ENCODE data around the gene USP6NL. TPM values are rescaled to one million over a fixed set of nuclear protein-coding genes. Genes with fewer than 3 reads are reported as not detected.

Gene USP6NL
- total and polyA plus RNA-seq, 2 of the 8 experiments (the other 6 are each of a cell fraction or from before 2014, with no cell fraction given), result 10.9 to 28.8 TPM

DNA sequence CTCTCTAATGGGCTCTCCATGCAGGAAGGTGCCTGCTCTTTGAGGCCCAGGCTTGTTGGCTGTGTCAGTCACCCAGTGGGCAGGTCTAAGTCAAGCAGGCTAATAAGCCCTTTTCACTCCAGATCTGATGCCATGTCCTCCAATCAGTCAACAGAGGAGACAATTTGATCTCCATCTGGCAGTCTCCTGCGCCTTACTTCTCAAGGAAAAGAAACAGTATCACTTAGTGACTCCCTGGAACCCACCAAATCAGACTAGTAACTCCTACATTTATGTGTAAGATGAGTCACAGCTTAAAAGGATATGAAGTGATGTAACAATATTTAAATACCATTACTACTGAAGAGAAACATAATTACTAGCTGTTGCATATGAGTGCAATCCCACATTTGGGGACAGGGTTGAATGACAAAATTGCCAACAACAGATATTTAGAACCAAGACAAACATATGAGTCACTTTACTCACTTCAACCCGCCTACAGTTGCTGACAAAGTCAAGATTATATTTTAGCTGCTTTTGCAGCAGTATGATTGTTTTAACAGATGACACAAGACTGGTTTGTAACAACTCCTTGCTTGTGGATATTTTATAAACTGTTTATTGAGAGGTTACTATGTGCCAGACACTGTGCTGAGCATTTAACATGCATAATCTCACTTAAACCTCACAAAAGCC lies 72.1 kb downstream of the USP6NL start:
- H2BK120ac ChIP-seq (replicated peaks; ENCODE audit: low read depth, low read length), result no peak overlapping the region
- H3K14ac ChIP-seq (ENCODE audit: insufficient read length), result no peak overlapping the region
- H2BK5ac ChIP-seq (ENCODE audit: low read depth, low read length), result no peak overlapping the region
- no peak for FAIRE-seq
- no peaks in the 10 kb centered on the region for H3K27me3 ChIP-seq (replicated peaks in 1 of 4; ENCODE audit: control insufficient read depth in 3 of 4, extremely low read depth in 1 of 4, insufficient read depth in 3 of 4, low read length in 3 of 4)
- no peaks in the 10 kb centered on the region for H3K23me2 ChIP-seq (ENCODE audit: low read depth, low read length)
- no peak overlapping the region for H3K4ac ChIP-seq (replicated peaks; ENCODE audit: insufficient read length, low read depth, low read length)
- H3K4me3 ChIP-seq (ENCODE audit: extremely low read depth in 1 of 4, insufficient read depth in 2 of 4, low read depth in 3 of 4, low read length in 4 of 4), result no peak overlapping the region
- H3K79me1 ChIP-seq (ENCODE audit: low read depth, low read length), result peaks cover 6% of the 10 kb centered on the region; the same call in 1 of the 2 replicates
- H4K20me1 ChIP-seq (replicated peaks in 1 of 2; ENCODE audit: control insufficient read depth in 1 of 2, insufficient read depth in 2 of 2, low read length in 2 of 2), result peaks cover 3 to 13% of the 10 kb centered on the region in 2 experiments
- POLR2A ChIA-PET (ENCODE audit: partially characterized antibody), result no interaction called here
- TF ChIP-seq BCL11A (IDR thresholded peaks at IDR 0.05; ENCODE audit: low read depth in 2 of 2, low read length in 2 of 2), result no peak
- no peak for TF ChIP-seq SRF (IDR thresholded peaks at IDR 0.05; ENCODE audit: low read depth, low read length)
- no peak for TF ChIP-seq PHF8 (conservative IDR thresholded peaks at IDR 0.05; ENCODE audit: low read depth, low read length)
- no peak for TF ChIP-seq KDM1A (IDR thresholded peaks at IDR 0.05; ENCODE audit: borderline replicate concordance, low read length)
- no peak for TF ChIP-seq TBP (IDR thresholded peaks at IDR 0.05; ENCODE audit: low read depth, low read length)
- no peak for TF ChIP-seq TAF7 (optimal IDR thresholded peaks at IDR 0.05; ENCODE audit: borderline replicate concordance, low read depth, low read length)
- TF ChIP-seq SIN3A (conservative IDR thresholded peaks at IDR 0.05 in 1 of 2, IDR thresholded peaks at IDR 0.05 in 1 of 2; ENCODE audit: low read depth in 1 of 2, low read length in 2 of 2), result no peak
- TF ChIP-seq YY1 (IDR thresholded peaks at IDR 0.05; ENCODE audit: low read depth, low read length), result no peak
- TF ChIP-seq EZH2 (IDR thresholded peaks at IDR 0.05; ENCODE audit: low read depth, low read length, severe bottlenecking), result no peak
- no peaks in the 10 kb centered on the region for H3K36me3 ChIP-seq (ENCODE audit: control insufficient read depth in 2 of 4, insufficient read depth in 4 of 4, low read length in 3 of 4)
- H2BK15ac ChIP-seq (ENCODE audit: low read length), result no peak overlapping the region
- H2AFZ ChIP-seq (ENCODE audit: low read length), result no peak overlapping the region
- H3K4me2 ChIP-seq (ENCODE audit: insufficient read depth in 1 of 2, low read depth in 2 of 2, low read length in 2 of 2), result no peak overlapping the region
- H3K4me1 ChIP-seq (replicated peaks in 1 of 4; ENCODE audit: control insufficient read depth in 3 of 4, insufficient read depth in 4 of 4, low read length in 3 of 4), result peaks cover 0 to 5% (median 3%) of the 10 kb centered on the region in 4 experiments; a peak in 5 of 7 replicates
- H4K8ac ChIP-seq (ENCODE audit: extremely low read depth, insufficient read depth, low read length), result no peak overlapping the region
- DNase-seq (ENCODE audit: low read depth in 1 of 2, low spot score in 2 of 2), result no peak
- no peak overlapping the region for H3K9ac ChIP-seq (replicated peaks in 1 of 4; ENCODE audit: extremely low read depth in 1 of 4, low read depth in 3 of 4, low read length in 3 of 4)
- no peak overlapping the region for H4K91ac ChIP-seq (replicated peaks; ENCODE audit: insufficient read length, low read length)
- H3K79me2 ChIP-seq (ENCODE audit: control insufficient read depth in 1 of 2, insufficient read depth in 2 of 2, low read length in 2 of 2), result peaks cover 0 to 91% of the 10 kb centered on the region in 2 experiments; a peak in 2 of 4 replicates
- H2BK20ac ChIP-seq (ENCODE audit: low read length), result no peak overlapping the region
- CTCF ChIA-PET (ENCODE audit: partially characterized antibody), result no interaction called here
- H3K18ac ChIP-seq (ENCODE audit: extremely low read depth, low read length), result 0 out of 2 replicates have a peak overlapping the region, but pooled peaks have one; percentile 4
- no peak overlapping the region for H4K5ac ChIP-seq (ENCODE audit: insufficient read length, low read depth, low read length)
- no peaks in the 10 kb centered on the region for H3K9me3 ChIP-seq (ENCODE audit: insufficient read depth in 2 of 2, low read depth in 1 of 2, low read length in 1 of 2)
- H3K23ac ChIP-seq (ENCODE audit: insufficient read length), result no peak overlapping the region
- 89% methylated on average over 2 of the region's 2 CpGs; no CpG with 5 or more reads in 1 of the 2 experiments for WGBS, 2 experiments (ENCODE audit: extremely low coverage in 1 of 2, insufficient coverage in 1 of 2, insufficient read length in 1 of 2, insufficient replicate concordance in 2 of 2, low coverage in 1 of 2, low lambda C conversion rate in 2 of 2, missing lambda C conversion rate in 1 of 2)
- no peak overlapping the region for H2AK5ac ChIP-seq (ENCODE audit: low read depth, low read length)
- no peak overlapping the region for H3K27ac ChIP-seq (ENCODE audit: low read depth, low read length)
- no peak overlapping the region for H2BK12ac ChIP-seq (ENCODE audit: low read depth, low read length)
- no peak overlapping the region for H3K56ac ChIP-seq (replicated peaks; ENCODE audit: insufficient read length, low read depth, low read length)
